ENCODE measurements around the gene GOLGA6L10.
"Not testable (repeated sequence)": the region's sequence is repeated elsewhere in the genome, so short reads cannot be mapped to it uniquely, and the experiment has no call there.

Gene GOLGA6L10

GRCh38 chr15:82331576-82332304 is 17.5 kb downstream of the GOLGA6L10 start:
- H3K27me3 ChIP-seq (replicated peaks); H3K27ac ChIP-seq; in situ Hi-C loops (cut with HindIII; ENCODE audit: low pct_ligation_motif_present, low sequenced_read_pairs); H3K4me3 ChIP-seq (ENCODE audit: low read depth, low read length); H3K36me3 ChIP-seq (replicated peaks); DNase-seq: not testable (repeated sequence)

- DNase-seq: not testable (repeated sequence)
Measured at GRCh38 chr15:82330921-82331320, 18.4 kb downstream of the GOLGA6L10 start.

GRCh38 chr15:82329039-82329438 is 20.2 kb downstream of the GOLGA6L10 start:
- H3K27me3 ChIP-seq (replicated peaks); in situ Hi-C loops (cut with HindIII; ENCODE audit: low pct_ligation_motif_present, low sequenced_read_pairs); DNase-seq; H3K36me3 ChIP-seq (replicated peaks); H3K27ac ChIP-seq; H3K4me3 ChIP-seq (ENCODE audit: low read depth, low read length): not testable (repeated sequence)

More at GRCh38 chr15:82330921-82331320, 18.4 kb downstream of the GOLGA6L10 start:
- H3K36me3 ChIP-seq (replicated peaks); in situ Hi-C loops (cut with HindIII; ENCODE audit: low pct_ligation_motif_present, low sequenced_read_pairs); H3K27me3 ChIP-seq (replicated peaks); H3K27ac ChIP-seq; H3K4me3 ChIP-seq (ENCODE audit: low read depth, low read length): not testable (repeated sequence)

GRCh38 chr15:82327372-82327771 is 21.9 kb downstream of the GOLGA6L10 start:
- in situ Hi-C loops (cut with HindIII; ENCODE audit: low pct_ligation_motif_present, low sequenced_read_pairs); H3K36me3 ChIP-seq (replicated peaks); DNase-seq; H3K27ac ChIP-seq; H3K27me3 ChIP-seq (replicated peaks); H3K4me3 ChIP-seq (ENCODE audit: low read depth, low read length): not testable (repeated sequence)

- H3K27ac ChIP-seq; H3K27me3 ChIP-seq (replicated peaks); H3K4me3 ChIP-seq (ENCODE audit: low read depth, low read length); in situ Hi-C loops (cut with HindIII; ENCODE audit: low pct_ligation_motif_present, low sequenced_read_pairs); H3K36me3 ChIP-seq (replicated peaks); DNase-seq: not testable (repeated sequence)
Measured at GRCh38 chr15:82326896-82327295, 22.4 kb downstream of the GOLGA6L10 start.

GRCh38 chr15:82325646-82326045 is 23.6 kb downstream of the GOLGA6L10 start:
- in situ Hi-C loops (cut with HindIII; ENCODE audit: low pct_ligation_motif_present, low sequenced_read_pairs); H3K27me3 ChIP-seq (replicated peaks); H3K27ac ChIP-seq; H3K36me3 ChIP-seq (replicated peaks); H3K4me3 ChIP-seq (ENCODE audit: low read depth, low read length); DNase-seq: not testable (repeated sequence)

- H3K27ac ChIP-seq; DNase-seq; H3K27me3 ChIP-seq (replicated peaks); in situ Hi-C loops (cut with HindIII; ENCODE audit: low pct_ligation_motif_present, low sequenced_read_pairs); H3K36me3 ChIP-seq (replicated peaks); H3K4me3 ChIP-seq (ENCODE audit: low read depth, low read length): not testable (repeated sequence)
Measured at GRCh38 chr15:82324831-82325230, 24.4 kb downstream of the GOLGA6L10 start.

GRCh38 chr15:82322488-82322887 is 26.8 kb downstream of the GOLGA6L10 start:
- H3K27me3 ChIP-seq (replicated peaks); H3K27ac ChIP-seq; in situ Hi-C loops (cut with HindIII; ENCODE audit: low pct_ligation_motif_present, low sequenced_read_pairs); DNase-seq; H3K36me3 ChIP-seq (replicated peaks); H3K4me3 ChIP-seq (ENCODE audit: low read depth, low read length): not testable (repeated sequence)

- H3K36me3 ChIP-seq (replicated peaks); in situ Hi-C loops (cut with HindIII; ENCODE audit: low pct_ligation_motif_present, low sequenced_read_pairs); H3K4me3 ChIP-seq (ENCODE audit: low read depth, low read length); H3K27ac ChIP-seq; DNase-seq; H3K27me3 ChIP-seq (replicated peaks): not testable (repeated sequence)
Measured at GRCh38 chr15:82320861-82321260, 28.4 kb downstream of the GOLGA6L10 start.

GRCh38 chr15:82319522-82320278 is 29.6 kb downstream of the GOLGA6L10 start:
- H3K27me3 ChIP-seq (replicated peaks); in situ Hi-C loops (cut with HindIII; ENCODE audit: low pct_ligation_motif_present, low sequenced_read_pairs); DNase-seq; H3K36me3 ChIP-seq (replicated peaks); H3K4me3 ChIP-seq (ENCODE audit: low read depth, low read length); H3K27ac ChIP-seq: not testable (repeated sequence)

- DNase-seq; H3K27ac ChIP-seq; H3K36me3 ChIP-seq (replicated peaks); H3K4me3 ChIP-seq (ENCODE audit: low read depth, low read length); H3K27me3 ChIP-seq (replicated peaks); in situ Hi-C loops (cut with HindIII; ENCODE audit: low pct_ligation_motif_present, low sequenced_read_pairs): not testable (repeated sequence)
Measured at GRCh38 chr15:82318281-82318680, 31.0 kb downstream of the GOLGA6L10 start.

- H3K36me3 ChIP-seq (replicated peaks); H3K4me3 ChIP-seq (ENCODE audit: low read depth, low read length); H3K27ac ChIP-seq; H3K27me3 ChIP-seq (replicated peaks); DNase-seq; in situ Hi-C loops (cut with HindIII; ENCODE audit: low pct_ligation_motif_present, low sequenced_read_pairs): not testable (repeated sequence)
Measured at GRCh38 chr15:82317516-82317915, 31.8 kb downstream of the GOLGA6L10 start.

Data from brain microvascular endothelial cell (primary cell).